Uterus (tissue), 4 donors: ENCODE results near the gene MAP2. TPM values are rescaled to one million over a fixed set of nuclear protein-coding genes. Genes with fewer than 3 reads are reported as not detected.

ENCODE experiments used
- DNase-seq, 2 donors: peaks; one replicate each; pipeline ENCODE4 v3.0.0-alpha.2; 2019 to 2020
- H3K27ac ChIP-seq, 2 donors: fragments of 200-600 bp; sonication (generic); 1 replicate in 1 of 2; 2 replicates in 1 of 2; pipeline ENCODE4 v1.5.1; 2016 to 2018
- H3K27me3 ChIP-seq, 2 donors: fragments of 200-600 bp; sonication (generic); one replicate each; pipeline ENCODE4 v1.5.1; 2018 to 2019; ENCODE audit warnings: control low read depth in 1 of 2
- H3K36me3 ChIP-seq, 2 donors: fragments of 200-600 bp; sonication (generic); one replicate each; pipeline ENCODE4 v1.5.1; 2019; ENCODE audit warnings: control low read depth in 1 of 2
- H3K4me1 ChIP-seq, 2 donors: fragments of 200-600 bp; sonication (generic); one replicate each; pipeline ENCODE4 v1.5.1; 2018 to 2019; ENCODE audit warnings: control low read depth in 1 of 2
- H3K4me3 ChIP-seq, 2 donors: fragments of 200-600 bp; sonication (generic); 1 replicate in 1 of 2; 2 replicates in 1 of 2; pipeline ENCODE4 v1.5.1; 2018 to 2019; ENCODE audit warnings: mild to moderate bottlenecking in 1 of 2
- H3K9me3 ChIP-seq, 2 donors: fragments of 200-600 bp; sonication (generic); one replicate each; pipeline ENCODE4 v1.5.1; 2019; ENCODE audit warnings: control low read depth in 1 of 2
- CTCF ChIP-seq, 4 experiments: fragments of 200-600 bp in 2 of 4; fragments of 450-650 bp in 2 of 4; sonication (generic) in 2 of 4; IDR thresholded peaks; one replicate each; pipeline ENCODE4 v1.5.1; 2016 to 2019; ENCODE audit warnings: antibody characterized with exemption in 4 of 4, mild to moderate bottlenecking in 2 of 4, moderate library complexity in 1 of 4
- POLR2A ChIP-seq, 2 donors: fragments of 450-650 bp; IDR thresholded peaks; one replicate each; pipeline ENCODE4 v1.6.1; 2016; ENCODE audit warnings: antibody characterized with exemption in 2 of 2, mild to moderate bottlenecking in 1 of 2, moderate library complexity in 1 of 2
- intact Hi-C: fragments of 100-400 bp; cut with DNase I; formaldehyde crosslinking; loops from one replicate; pipeline ENCODE4 v1.15.1; 2023; ENCODE audit warnings: low total_unique reads
- total RNA-seq, 4 donors: library from RNA; depleted of rRNA in 3 of 4; stranded (reverse); fragments of >200 nt in 3 of 4; gene quantifications; one replicate each; pipeline versions ENCODE4 v1.1.0 to v1.2.4, GENCODE V29; 2014 to 2023
- donor health status: DM: yes; HTN: yes; CAD: no.

MAP2 gene
- total RNA-seq, 4 donors from 2014 or later: 4.7 to 18.7 (median 7.6) TPM

- peaks cover 0 to 6% of the 10 kb centered on the region in 2 donors for H3K27me3 ChIP-seq
- no peaks in the 10 kb centered on the region for H3K4me1 ChIP-seq
- H3K4me3 ChIP-seq: no peak overlapping the region
- no peaks in the 10 kb centered on the region for H3K9me3 ChIP-seq
- H3K36me3 ChIP-seq: no peaks in the 10 kb centered on the region
- no peak overlapping the region for H3K27ac ChIP-seq
- DNase-seq: no peak
- TF ChIP-seq POLR2A (IDR thresholded peaks at IDR 0.05) (no peak), CTCF (IDR thresholded peaks at IDR 0.05) (no peak)
- intact Hi-C loops: no loop called here
Measured at GRCh38 chr2:209766613-209767012, 342.8 kb downstream of the MAP2 start.

- Histone ChIP-seq H3K4me1 (no peaks in the 10 kb centered on the region), H3K9me3 (no peaks in the 10 kb centered on the region), H3K36me3 (no peaks in the 10 kb centered on the region), H3K27ac (no peak overlapping the region), H3K27me3 (peaks cover 0 to 6% of the 10 kb centered on the region in 2 donors), H3K4me3 (no peak overlapping the region)
- no peak for TF ChIP-seq CTCF (IDR thresholded peaks at IDR 0.05)
- TF ChIP-seq POLR2A (IDR thresholded peaks at IDR 0.05): no peak
- intact Hi-C loops: no loop called here
- no peak for DNase-seq
Measured at GRCh38 chr2:209767316-209767715, 343.5 kb downstream of the MAP2 start.

DNA sequence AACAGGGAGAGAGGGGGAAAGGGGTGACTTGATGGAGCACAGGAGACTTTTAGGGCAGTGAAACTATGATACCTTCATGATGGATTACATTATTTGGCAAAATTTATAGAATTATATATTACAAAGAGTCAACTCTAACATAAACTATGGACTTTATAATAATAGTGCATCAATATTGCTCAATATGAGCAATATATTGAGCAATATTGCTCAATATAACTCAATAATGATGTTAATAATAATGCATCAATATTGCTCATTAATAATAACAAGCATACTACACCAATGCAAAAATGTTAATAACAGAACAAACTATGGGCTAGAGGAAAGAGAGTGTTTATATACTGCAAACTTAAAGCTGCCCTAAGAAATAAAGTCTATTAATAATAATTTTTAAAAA lies 344.7 kb downstream of the MAP2 start:
- H3K4me3 ChIP-seq: no peak overlapping the region

DNA sequence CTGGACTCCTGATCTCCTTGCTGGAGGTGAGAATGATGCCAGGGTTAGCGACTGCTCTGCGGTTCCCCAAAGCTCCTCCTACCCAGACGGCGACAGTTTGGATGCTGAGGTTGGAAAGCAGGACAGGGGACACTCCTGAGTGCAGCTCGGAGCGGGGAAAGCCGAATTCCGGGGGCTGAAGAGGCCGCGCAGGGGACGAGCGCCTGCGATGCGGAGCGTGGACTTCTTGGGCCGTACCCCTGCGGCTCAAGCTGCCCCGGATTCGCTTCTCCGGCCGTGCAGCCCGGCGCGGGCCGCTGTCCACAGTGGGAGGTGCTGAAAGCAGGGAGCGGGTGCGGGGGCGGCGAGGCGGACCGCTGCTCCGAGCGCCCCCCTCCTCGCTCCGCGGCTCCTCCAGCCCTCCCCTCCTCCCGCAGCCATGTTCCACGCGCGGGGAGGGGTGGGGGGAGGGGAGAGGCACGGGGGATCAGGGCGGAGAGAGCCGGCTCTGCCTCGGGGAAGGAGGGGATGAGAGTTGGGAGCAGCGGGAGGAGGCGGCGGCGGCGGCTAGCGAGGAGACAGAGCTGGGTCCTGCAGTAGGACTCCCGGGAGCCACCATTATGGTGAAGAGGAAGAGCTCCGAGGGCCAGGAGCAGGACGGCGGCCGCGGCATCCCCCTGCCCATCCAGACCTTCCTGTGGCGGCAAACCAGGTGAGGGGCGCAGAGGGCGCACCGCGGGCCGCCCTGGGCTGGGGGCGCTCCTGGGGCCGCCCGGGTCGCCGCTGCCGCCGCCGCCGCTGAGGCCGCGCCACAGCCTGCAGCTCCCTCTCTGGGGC lies 347.8 kb downstream of the MAP2 start, which contains the start of gene UNC80:
TSS of gene UNC80 (plus strand) at position 359 of the 816 bp plus-strand sequence. CDS start at position 600, 241 bp downstream.
- H3K27ac ChIP-seq: no peak within 1 kb of the TSS
- H3K4me1 ChIP-seq: no peaks in the 10 kb centered on the region
- no peaks in the 10 kb centered on the region for H3K9me3 ChIP-seq
- H3K36me3 ChIP-seq: no peaks in the 10 kb centered on the region
- H3K4me3 ChIP-seq: peak within 1 kb of the TSS in 1 of 2 donors; percentile 11
- H3K27me3 ChIP-seq: peaks cover 0 to 6% of the 10 kb centered on the region in 2 donors
- intact Hi-C loops: no loop called here
- peak in 1 of 2 donors; percentile 37 for DNase-seq
- TF ChIP-seq POLR2A (IDR thresholded peaks at IDR 0.05) (no peak), CTCF (IDR thresholded peaks at IDR 0.05) (no peak)

More for the DNA sequence above, 344.7 kb downstream of the MAP2 start:
- no peaks in the 10 kb centered on the region for H3K4me1 ChIP-seq
- H3K36me3 ChIP-seq: no peaks in the 10 kb centered on the region
- intact Hi-C loops: no loop called here
- no peaks in the 10 kb centered on the region for H3K9me3 ChIP-seq
- DNase-seq: no peak
- peaks cover 0 to 6% of the 10 kb centered on the region in 2 donors for H3K27me3 ChIP-seq
- TF ChIP-seq POLR2A (IDR thresholded peaks at IDR 0.05) (no peak), CTCF (IDR thresholded peaks at IDR 0.05) (no peak)
- no peak overlapping the region for H3K27ac ChIP-seq

- intact Hi-C loops: no loop called here
- H3K27ac ChIP-seq: no peak overlapping the region
- no peak overlapping the region for H3K4me3 ChIP-seq
- no peaks in the 10 kb centered on the region for H3K4me1 ChIP-seq
- H3K27me3 ChIP-seq: peaks cover 0 to 6% of the 10 kb centered on the region in 2 donors
- no peak for DNase-seq
- TF ChIP-seq CTCF (IDR thresholded peaks at IDR 0.05) (no peak), POLR2A (IDR thresholded peaks at IDR 0.05) (no peak)
- no peaks in the 10 kb centered on the region for H3K9me3 ChIP-seq
- H3K36me3 ChIP-seq: no peaks in the 10 kb centered on the region
Measured at GRCh38 chr2:209772290-209772685, 348.4 kb downstream of the MAP2 start.
